AML-193 (cell line): Measurements from ENCODE around the gene FER1L5.
"Not testable (repeated sequence)": the region's sequence is repeated elsewhere in the genome, so short reads cannot be mapped to it uniquely, and the experiment has no call there.

Source experiments
- DNase-seq, 2 experiments: peaks; one replicate each; lab custom pipeline; 2025; lab: John Stamatoyannopoulos, UW

The FER1L5 gene

GRCh38 chr2:96636551-96637171 is 5.9 kb upstream of the FER1L5 start:
- no peak for DNase-seq

GRCh38 chr2:96637385-96638143 is 5.0 kb upstream of the FER1L5 start:
- DNase-seq, result peak; percentile 81 to 88

- DNase-seq, result peak; percentile 74 to 80
Measured at GRCh38 chr2:96638144-96639121, 4.1 kb upstream of the FER1L5 start, which contains the start of gene KANSL3. Gene KANSL3, minus strand, starts transcription at chr2:96638312. Its CDS starts 1,177 bp downstream, at chr2:96637135.

GRCh38 chr2:96647681-96648080 is 5.1 kb downstream of the FER1L5 start:
- no peak for DNase-seq

- no peak for DNase-seq
Measured at GRCh38 chr2:96648306-96648930, 5.9 kb downstream of the FER1L5 start.

GRCh38 chr2:96649342-96649741 is 6.8 kb downstream of the FER1L5 start:
- DNase-seq, result no peak

GRCh38 chr2:96651793-96652192 is 9.2 kb downstream of the FER1L5 start:
- DNase-seq, result no peak

- not testable (repeated sequence) for DNase-seq
Measured at GRCh38 chr2:96654791-96655190, 12.2 kb downstream of the FER1L5 start.

- DNase-seq, result peak; percentile 34 to 52
Measured at GRCh38 chr2:96655526-96655925, 13.0 kb downstream of the FER1L5 start.

- peak; percentile 33 to 45 for DNase-seq
Measured at GRCh38 chr2:96656540-96656939, 14.0 kb downstream of the FER1L5 start.

GRCh38 chr2:96661324-96661723 is 18.8 kb downstream of the FER1L5 start:
- no peak for DNase-seq

GRCh38 chr2:96662360-96662759 is 19.8 kb downstream of the FER1L5 start:
- DNase-seq, result no peak

GRCh38 chr2:96663177-96663576 is 20.6 kb downstream of the FER1L5 start:
- no peak for DNase-seq

GRCh38 chr2:96663829-96664228 is 21.3 kb downstream of the FER1L5 start:
- DNase-seq, result no peak

GRCh38 chr2:96664366-96664925 is 21.9 kb downstream of the FER1L5 start:
- DNase-seq, result no peak

- peak; percentile 92 to 96 for DNase-seq
Measured at GRCh38 chr2:96665083-96665569, 22.6 kb downstream of the FER1L5 start.

GRCh38 chr2:96665717-96666116 is 23.2 kb downstream of the FER1L5 start:
- not testable (repeated sequence) for DNase-seq

- no peak for DNase-seq
Measured at GRCh38 chr2:96668771-96669170, 26.2 kb downstream of the FER1L5 start.

- DNase-seq, result no peak
Measured at GRCh38 chr2:96669539-96670215, 27.1 kb downstream of the FER1L5 start.

- no peak for DNase-seq
Measured at GRCh38 chr2:96679848-96680247, 37.3 kb downstream of the FER1L5 start.
